NCI-H510A (cell line): ENCODE results near the gene TMEM178B.
A peak's percentile ranks its signal among the peaks of the same experiment; 100 is the strongest.
"Not testable (repeated sequence)": the region's sequence is repeated elsewhere in the genome, so short reads cannot be mapped to it uniquely, and the experiment has no call there.

Source experiments
- DNase-seq: peaks from one replicate; lab custom pipeline; 2025; lab: John Stamatoyannopoulos, UW

TMEM178B gene

GRCh38 chr7:141184532-141185190 lies 110.8 kb downstream of the TMEM178B start:
- no peak for DNase-seq

GRCh38 chr7:141185369-141185967 lies 111.6 kb downstream of the TMEM178B start:
- no peak for DNase-seq

- no peak for DNase-seq
Measured at GRCh38 chr7:141189231-141189630, 115.4 kb downstream of the TMEM178B start.

- DNase-seq = no peak
Measured at GRCh38 chr7:141190495-141190894, 116.6 kb downstream of the TMEM178B start.

- no peak for DNase-seq
Measured at GRCh38 chr7:141191277-141191676, 117.4 kb downstream of the TMEM178B start.

- no peak for DNase-seq
Measured at GRCh38 chr7:141193066-141193465, 119.2 kb downstream of the TMEM178B start.

- DNase-seq = not testable (repeated sequence)
Measured at GRCh38 chr7:141195722-141196121, 121.9 kb downstream of the TMEM178B start.

- no peak for DNase-seq
Measured at GRCh38 chr7:141198194-141198958, 124.5 kb downstream of the TMEM178B start.

- no peak for DNase-seq
Measured at GRCh38 chr7:141200191-141201108, 126.6 kb downstream of the TMEM178B start.

- no peak for DNase-seq
Measured at GRCh38 chr7:141201145-141201885, 127.5 kb downstream of the TMEM178B start.

GRCh38 chr7:141202535-141202934 lies 128.7 kb downstream of the TMEM178B start:
- no peak for DNase-seq

GRCh38 chr7:141203177-141203576 lies 129.3 kb downstream of the TMEM178B start:
- no peak for DNase-seq

- DNase-seq = no peak
Measured at GRCh38 chr7:141203586-141203985, 129.7 kb downstream of the TMEM178B start.

GRCh38 chr7:141207661-141208060 lies 133.8 kb downstream of the TMEM178B start:
- no peak for DNase-seq

GRCh38 chr7:141208539-141208938 lies 134.7 kb downstream of the TMEM178B start:
- DNase-seq = peak; percentile 62

- DNase-seq = no peak
Measured at GRCh38 chr7:141209454-141209853, 135.6 kb downstream of the TMEM178B start.

- DNase-seq = no peak
Measured at GRCh38 chr7:141210862-141211261, 137.0 kb downstream of the TMEM178B start.

- no peak for DNase-seq
Measured at GRCh38 chr7:141213226-141213625, 139.4 kb downstream of the TMEM178B start.

- DNase-seq = no peak
Measured at GRCh38 chr7:141217938-141218337, 144.1 kb downstream of the TMEM178B start.

- no peak for DNase-seq
Measured at GRCh38 chr7:141218941-141219340, 145.1 kb downstream of the TMEM178B start.

- DNase-seq = no peak
Measured at GRCh38 chr7:141220263-141220880, 146.5 kb downstream of the TMEM178B start.
